K562 (cell line): ENCODE results near the gene MICALL2. TPM values are rescaled to one million over a fixed set of nuclear protein-coding genes. Genes with fewer than 3 reads are reported as not detected.

Experiments used
- CAMTA2 ChIP-seq: fragments of 250-450 bp; sonication (Bioruptor Pico); conservative IDR thresholded peaks from 2 replicates; pipeline ENCODE4 v1.5.1; 2022
- CBFA2T3 ChIP-seq: fragments of 450-650 bp; IDR thresholded peaks from 2 replicates; pipeline ENCODE4 v1.6.1; 2017
- DACH1 ChIP-seq: fragments of 450-650 bp; IDR thresholded peaks from 2 replicates; pipeline ENCODE4 v1.6.1; 2018; ENCODE audit not compliant: partially characterized antibody
- E2F4 ChIP-seq: sonication (generic); formaldehyde crosslinking; IDR thresholded peaks from 2 replicates; pipeline ENCODE4 v1.8.0; 2022; ENCODE audit warnings: mild to moderate bottlenecking, low read depth, missing genetic modification reagents
- ELF2 ChIP-seq: fragments of 250-450 bp; sonication (Bioruptor Pico); IDR thresholded peaks from 2 replicates; pipeline ENCODE4 v1.5.0; 2021; ENCODE audit warnings: mild to moderate bottlenecking
- ETS1 ChIP-seq: conservative IDR thresholded peaks from 2 replicates; pipeline ENCODE4 v1.6.1; 2011; ENCODE audit warnings: low read depth, mild to moderate bottlenecking, low read length; ENCODE audit not compliant: control insufficient read depth
- FOSL1 ChIP-seq: fragments of 200-800 bp; sonication (Bioruptor generic); conservative IDR thresholded peaks from 2 replicates; pipeline ENCODE4 v1.6.1; 2016; ENCODE audit warnings: missing genetic modification characterization, missing compliant biosample characterization
- FOXJ3 ChIP-seq: sonication (generic); formaldehyde crosslinking; IDR thresholded peaks from 2 replicates; pipeline ENCODE4 v1.4.0; 2020; ENCODE audit warnings: mild to moderate bottlenecking, missing genetic modification reagents
- GATAD2A ChIP-seq: fragments of 450-650 bp; IDR thresholded peaks from 2 replicates; pipeline ENCODE4 v1.6.1; 2017
- GMEB1 ChIP-seq: fragments of 250-450 bp; sonication (Bioruptor Pico); IDR thresholded peaks from 2 replicates; pipeline ENCODE4 v1.4.0; 2020; ENCODE audit warnings: mild to moderate bottlenecking
- KDM2B ChIP-seq: fragments of 250-450 bp; sonication (Bioruptor Pico); IDR thresholded peaks from 2 replicates; pipeline ENCODE4 v1.8.0; 2021; ENCODE audit warnings: mild to moderate bottlenecking, moderate library complexity
- KHSRP ChIP-seq: fragments of 450-650 bp; IDR thresholded peaks from 2 replicates; pipeline ENCODE4 v1.6.1; 2017
- MXI1 ChIP-seq: IDR thresholded peaks from 2 replicates; pipeline ENCODE4 v1.6.1; 2011; ENCODE audit warnings: low read depth, mild to moderate bottlenecking, improper control_type of control experiment, low read length
- POLR2AphosphoS2 ChIP-seq: IDR thresholded peaks from 2 replicates; pipeline ENCODE4 v1.6.1; 2012; ENCODE audit warnings: low read length, improper control_type of control experiment
- POLR2AphosphoS5 ChIP-seq: IDR thresholded peaks from 2 replicates; pipeline ENCODE4 v1.6.1; 2011; ENCODE audit warnings: mild to moderate bottlenecking, low read depth, low read length, moderate library complexity; ENCODE audit not compliant: control insufficient read depth, insufficient read depth
- PRPF4 ChIP-seq: fragments of 200-400 bp; formaldehyde crosslinking; IDR thresholded peaks from one replicate; pipeline ENCODE4 v1.6.1; 2017; ENCODE audit warnings: low read length, low read depth, mild to moderate bottlenecking; ENCODE audit not compliant: insufficient read depth, poor library complexity, severe bottlenecking
- PTBP1 ChIP-seq: fragments of 200-400 bp; formaldehyde crosslinking; IDR thresholded peaks from 2 replicates; pipeline ENCODE4 v1.6.1; 2017; ENCODE audit warnings: low read depth, low read length
- RBBP5 ChIP-seq: fragments of 200-600 bp; sonication (generic); IDR thresholded peaks from 2 replicates; pipeline ENCODE4 v1.6.1; 2012; ENCODE audit warnings: borderline replicate concordance, mild to moderate bottlenecking, low read length, control low read depth, inconsistent platforms; ENCODE audit not compliant: insufficient read depth, poor library complexity, severe bottlenecking
- SMAD1 ChIP-seq: fragments of 150-350 bp; IDR thresholded peaks from 2 replicates; pipeline ENCODE4 v1.6.1; 2014; ENCODE audit warnings: low read length, low read depth; ENCODE audit not compliant: partially characterized antibody
- SOX6 ChIP-seq: fragments of 450-650 bp; IDR thresholded peaks from 2 replicates; pipeline ENCODE4 v1.6.1; 2014; ENCODE audit warnings: mild to moderate bottlenecking
- UBTF ChIP-seq, 2 experiments: IDR thresholded peaks; 2 replicates each; pipeline ENCODE4 v1.6.1; 2012; ENCODE audit warnings: improper control_type of control experiment in 2 of 2, low read depth in 2 of 2, low read length in 2 of 2, borderline replicate concordance in 1 of 2
- ZNF12 ChIP-seq: sonication (generic); formaldehyde crosslinking; IDR thresholded peaks from 2 replicates; pipeline ENCODE4 v1.4.0; 2020; ENCODE audit warnings: mild to moderate bottlenecking, missing genetic modification reagents
- polyA plus RNA-seq, 8 experiments: library from polyadenylated mRNA; depleted of rRNA in 4 of 8; stranded (reverse) in 5 of 8; unstranded in 3 of 8; fragments of >200 nt; fragmentation: Nextera tagmentation in 2 of 8; fragmentation: Illumina TruSeq in 1 of 8; extraction: Ambion mirVana in 2 of 8; extraction: Trizol in 1 of 8; gene quantifications; 2 replicates each; pipeline versions ENCODE4 v1.2.1 to v1.2.3, GENCODE V29; 2011 to 2014; ENCODE audit warnings: inconsistent platforms in 1 of 8, missing spikeins in 1 of 8
- total RNA-seq, 7 experiments: library from RNA; depleted of rRNA in 6 of 7; stranded (reverse); fragments of >200 nt in 6 of 7; fragmentation: Illumina TruSeq in 2 of 7; extraction: Trizol in 2 of 7; gene quantifications; 2 replicates each; pipeline versions ENCODE4 v1.2.1 to v1.2.3, GENCODE V29; 2011 to 2021; ENCODE audit warnings: low replicate concordance in 1 of 7

Gene MICALL2
- total and polyA plus RNA-seq, 9 of the 15 experiments (the other 6 are each of a cell fraction or from before 2014, with no cell fraction given) = 1.8 to 103 (median 17.0) TPM

GRCh38 chr7:1460821-1461645 lies 1.8 kb upstream of the MICALL2 start (continued):
- TF ChIP-seq UBTF (IDR thresholded peaks at IDR 0.05; ENCODE audit: borderline replicate concordance in 1 of 2, low read depth in 2 of 2, low read length in 2 of 2) = peak in 1 of 2 experiments; percentile 67; a peak in 1 of 4 replicates
- TF ChIP-seq CBFA2T3 = peak; percentile 46; the same call in 1 of the 2 replicates
- TF ChIP-seq KDM2B = no peak
- TF ChIP-seq ZNF12 (CRISPR knock-in tag) = 0 out of 2 replicates have a peak, but pooled peaks have one; percentile 29
- TF ChIP-seq GATAD2A = 0 out of 2 replicates have a peak, but pooled peaks have one; percentile 12
- TF ChIP-seq SOX6 = peak; percentile 54; the same call in 1 of the 2 replicates
- TF ChIP-seq CAMTA2 (CRISPR knock-in tag) = 0 out of 2 replicates have a peak, but pooled peaks have one; percentile 45
- TF ChIP-seq KHSRP = no peak
- no peak for TF ChIP-seq E2F4
- TF ChIP-seq POLR2AphosphoS2 = no peak
- peak; percentile 92; the same call in 1 of the 2 replicates for TF ChIP-seq PTBP1
- peak; percentile 90 for TF ChIP-seq RBBP5
- TF ChIP-seq SMAD1 = peak; percentile 34
- 0 out of 2 replicates have a peak, but pooled peaks have one; percentile 34 for TF ChIP-seq POLR2AphosphoS5
- peak; percentile 29; the same call in 1 of the 2 replicates for TF ChIP-seq GMEB1 (CRISPR knock-in tag)
- no peak for TF ChIP-seq PRPF4
- peak; percentile 19 for TF ChIP-seq FOSL1
- TF ChIP-seq ELF2 (CRISPR knock-in tag) = peak; percentile 51; the same call in 1 of the 2 replicates
- peak; percentile 78 for TF ChIP-seq DACH1
- TF ChIP-seq ETS1 = no peak; the same call in 1 of the 2 replicates
- no peak for TF ChIP-seq FOXJ3
- peak; percentile 23; the same call in 1 of the 2 replicates for TF ChIP-seq MXI1
